IMR-90 (cell line): ENCODE results near the gene CAND2.

Experiments
- CEBPB ChIP-seq: IDR thresholded peaks from 2 replicates; pipeline ENCODE4 v1.6.1; 2012; ENCODE audit warnings: low read depth, low read length, improper control_type of control experiment
- FOS ChIP-seq: fragments of 150-350 bp; IDR thresholded peaks from 2 replicates; pipeline ENCODE4 v1.6.1; 2016; ENCODE audit warnings: low read depth, low read length
- MAFK ChIP-seq: IDR thresholded peaks from 2 replicates; pipeline ENCODE4 v1.6.1; 2012; ENCODE audit warnings: low read depth, low read length, improper control_type of control experiment
- MAZ ChIP-seq: IDR thresholded peaks from 2 replicates; pipeline ENCODE4 v1.6.1; 2012; ENCODE audit warnings: low read depth, mild to moderate bottlenecking, low read length, improper control_type of control experiment, moderate library complexity, borderline replicate concordance
- POLR2A ChIP-seq: IDR thresholded peaks from 2 replicates; pipeline ENCODE4 v1.6.1; 2012; ENCODE audit warnings: mild to moderate bottlenecking, low read depth, low read length
- RAD21 ChIP-seq: IDR thresholded peaks from 2 replicates; pipeline ENCODE4 v1.6.1; 2012; ENCODE audit warnings: low read length, improper control_type of control experiment
- RCOR1 ChIP-seq: IDR thresholded peaks from 2 replicates; pipeline ENCODE4 v1.6.1; 2012; ENCODE audit warnings: mild to moderate bottlenecking, low read length, improper control_type of control experiment; ENCODE audit not compliant: insufficient replicate concordance
- SMC3 ChIP-seq: fragments of 150-350 bp; IDR thresholded peaks from 2 replicates; pipeline ENCODE4 v1.6.1; 2016; ENCODE audit warnings: low read depth, mild to moderate bottlenecking, antibody characterized with exemption, low read length, moderate library complexity
- TF ChIP-seq, protein P1 (sequence below): fragments of 150-350 bp; IDR thresholded peaks from 2 replicates; pipeline ENCODE4 v1.6.1; 2017; ENCODE audit warnings: mild to moderate bottlenecking, antibody characterized with exemption, low read length, low read depth
- TF ChIP-seq, protein P2 (sequence below): conservative IDR thresholded peaks from 2 replicates; pipeline ENCODE4 v1.5.1; 2012; ENCODE audit warnings: mild to moderate bottlenecking, low read depth, low read length, improper control_type of control experiment
- TF ChIP-seq, protein P3 (sequence below): fragments of 150-350 bp; IDR thresholded peaks from 2 replicates; pipeline ENCODE4 v1.6.1; 2016; ENCODE audit warnings: low read depth, mild to moderate bottlenecking, low read length, moderate library complexity, borderline replicate concordance

DNA sequence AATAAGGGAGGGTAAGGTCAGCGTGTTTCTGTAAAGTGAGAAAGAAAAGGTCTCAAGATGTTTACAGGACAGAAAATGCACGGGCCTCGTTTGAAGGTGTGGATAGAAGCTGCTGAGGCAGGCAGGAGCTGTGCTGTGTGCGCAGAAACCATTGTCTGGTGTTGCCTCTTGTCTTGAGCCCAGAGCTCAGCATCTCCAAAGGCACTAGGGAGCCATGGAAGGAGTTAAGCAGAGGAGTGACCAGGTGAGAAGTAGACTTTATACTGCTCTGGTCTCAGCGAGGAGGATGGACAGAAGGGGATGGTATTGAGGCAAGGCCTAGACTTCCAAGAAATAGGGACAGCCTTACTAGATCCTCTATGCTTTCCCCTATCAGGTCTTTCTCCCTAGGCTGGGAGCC lies 13.0 kb downstream of the CAND2 start:
- TF ChIP-seq, protein P1, sequence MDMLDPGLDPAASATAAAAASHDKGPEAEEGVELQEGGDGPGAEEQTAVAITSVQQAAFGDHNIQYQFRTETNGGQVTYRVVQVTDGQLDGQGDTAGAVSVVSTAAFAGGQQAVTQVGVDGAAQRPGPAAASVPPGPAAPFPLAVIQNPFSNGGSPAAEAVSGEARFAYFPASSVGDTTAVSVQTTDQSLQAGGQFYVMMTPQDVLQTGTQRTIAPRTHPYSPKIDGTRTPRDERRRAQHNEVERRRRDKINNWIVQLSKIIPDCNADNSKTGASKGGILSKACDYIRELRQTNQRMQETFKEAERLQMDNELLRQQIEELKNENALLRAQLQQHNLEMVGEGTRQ = no peak
- no peak for TF ChIP-seq RAD21
- TF ChIP-seq MAZ = no peak
- TF ChIP-seq, protein P2, sequence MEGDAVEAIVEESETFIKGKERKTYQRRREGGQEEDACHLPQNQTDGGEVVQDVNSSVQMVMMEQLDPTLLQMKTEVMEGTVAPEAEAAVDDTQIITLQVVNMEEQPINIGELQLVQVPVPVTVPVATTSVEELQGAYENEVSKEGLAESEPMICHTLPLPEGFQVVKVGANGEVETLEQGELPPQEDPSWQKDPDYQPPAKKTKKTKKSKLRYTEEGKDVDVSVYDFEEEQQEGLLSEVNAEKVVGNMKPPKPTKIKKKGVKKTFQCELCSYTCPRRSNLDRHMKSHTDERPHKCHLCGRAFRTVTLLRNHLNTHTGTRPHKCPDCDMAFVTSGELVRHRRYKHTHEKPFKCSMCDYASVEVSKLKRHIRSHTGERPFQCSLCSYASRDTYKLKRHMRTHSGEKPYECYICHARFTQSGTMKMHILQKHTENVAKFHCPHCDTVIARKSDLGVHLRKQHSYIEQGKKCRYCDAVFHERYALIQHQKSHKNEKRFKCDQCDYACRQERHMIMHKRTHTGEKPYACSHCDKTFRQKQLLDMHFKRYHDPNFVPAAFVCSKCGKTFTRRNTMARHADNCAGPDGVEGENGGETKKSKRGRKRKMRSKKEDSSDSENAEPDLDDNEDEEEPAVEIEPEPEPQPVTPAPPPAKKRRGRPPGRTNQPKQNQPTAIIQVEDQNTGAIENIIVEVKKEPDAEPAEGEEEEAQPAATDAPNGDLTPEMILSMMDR = no peak
- TF ChIP-seq CEBPB = no peak
- TF ChIP-seq MAFK = no peak
- no peak for TF ChIP-seq SMC3
- no peak for TF ChIP-seq POLR2A
- TF ChIP-seq FOS = no peak
- TF ChIP-seq, protein P3, sequence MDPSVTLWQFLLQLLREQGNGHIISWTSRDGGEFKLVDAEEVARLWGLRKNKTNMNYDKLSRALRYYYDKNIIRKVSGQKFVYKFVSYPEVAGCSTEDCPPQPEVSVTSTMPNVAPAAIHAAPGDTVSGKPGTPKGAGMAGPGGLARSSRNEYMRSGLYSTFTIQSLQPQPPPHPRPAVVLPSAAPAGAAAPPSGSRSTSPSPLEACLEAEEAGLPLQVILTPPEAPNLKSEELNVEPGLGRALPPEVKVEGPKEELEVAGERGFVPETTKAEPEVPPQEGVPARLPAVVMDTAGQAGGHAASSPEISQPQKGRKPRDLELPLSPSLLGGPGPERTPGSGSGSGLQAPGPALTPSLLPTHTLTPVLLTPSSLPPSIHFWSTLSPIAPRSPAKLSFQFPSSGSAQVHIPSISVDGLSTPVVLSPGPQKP = no peak
- TF ChIP-seq RCOR1 = no peak
